ENCODE measurements around the gene ZNF280C.
A peak's percentile ranks its signal among the peaks of the same experiment; 100 is the strongest.
"Not testable (repeated sequence)": the region's sequence is repeated elsewhere in the genome, so short reads cannot be mapped to it uniquely, and the experiment has no call there.

ZNF280C gene

DNA sequence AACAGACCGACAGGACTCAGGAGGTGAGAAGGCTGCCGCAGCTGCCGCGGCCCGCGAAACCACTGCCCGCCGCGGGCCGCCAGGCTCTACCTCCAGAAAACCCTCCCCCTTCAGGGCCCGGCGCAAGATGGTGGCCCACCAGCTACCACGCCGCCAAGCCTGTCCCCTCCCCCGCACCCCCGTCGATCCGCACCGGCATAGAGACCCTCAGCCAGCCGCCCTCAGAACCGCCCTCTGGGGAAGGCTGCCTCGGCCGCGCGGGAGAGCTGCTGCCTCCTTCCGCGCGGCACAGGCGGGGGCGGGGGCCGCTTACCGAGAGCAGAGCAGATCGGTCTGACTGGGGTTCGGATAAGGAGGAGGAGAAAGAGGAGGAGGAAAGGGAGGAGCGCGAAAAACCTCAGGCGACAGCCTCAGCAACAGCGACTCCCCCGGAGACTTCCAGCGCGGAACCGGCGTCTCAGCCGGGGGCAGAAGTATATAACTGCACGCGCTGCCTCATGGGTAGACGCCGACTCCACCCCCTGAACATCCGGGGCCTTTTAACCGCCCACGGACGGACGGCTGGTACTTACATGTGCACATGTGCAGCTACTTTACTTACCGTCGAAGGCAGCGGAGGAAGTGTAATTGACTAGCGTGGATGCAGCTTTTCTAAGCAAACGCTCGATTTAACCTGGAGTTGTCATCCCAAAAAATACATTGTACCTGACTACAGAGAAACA lies at the start of gene ZNF280C:
Gene ZNF280C, minus strand, starts transcription at position 451 of the 722 bp plus-strand sequence. CDS start 8,450 bp downstream, outside the sequence.
- DNase-seq (ENCODE audit: low read depth in 2 of 3, low spot score in 1 of 3) = peak; percentile 86 to 93 (median 87)

GRCh38 chrX:130304587-130305368 lies 36.1 kb upstream of the ZNF280C start:
- no peak for DNase-seq (ENCODE audit: low read depth in 2 of 3, low spot score in 1 of 3)

DNA sequence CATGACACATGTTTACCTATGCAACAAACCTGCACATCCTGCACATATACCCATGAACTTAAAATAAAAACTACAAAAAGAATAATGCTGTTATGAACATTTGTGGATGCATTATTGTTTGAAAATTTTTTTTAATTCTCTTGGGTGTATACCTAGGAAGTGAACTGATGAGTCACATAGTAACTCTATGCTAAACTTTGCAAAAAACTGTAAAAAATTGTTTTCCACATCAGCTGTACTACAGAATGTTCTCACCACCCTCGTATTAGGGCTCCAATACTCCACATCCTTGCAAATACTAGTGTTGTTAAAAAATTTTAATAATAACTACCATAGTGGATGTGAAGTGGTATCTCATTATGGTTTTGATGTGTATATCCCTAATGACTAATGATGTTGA lies 33.3 kb upstream of the ZNF280C start:
- DNase-seq (ENCODE audit: low read depth in 2 of 3, low spot score in 1 of 3) = no peak

- no peak for DNase-seq (ENCODE audit: low read depth in 2 of 3, low spot score in 1 of 3)
These were observed 32.7 kb upstream of the ZNF280C start for GRCh38 chrX:130301405-130301804.

DNA sequence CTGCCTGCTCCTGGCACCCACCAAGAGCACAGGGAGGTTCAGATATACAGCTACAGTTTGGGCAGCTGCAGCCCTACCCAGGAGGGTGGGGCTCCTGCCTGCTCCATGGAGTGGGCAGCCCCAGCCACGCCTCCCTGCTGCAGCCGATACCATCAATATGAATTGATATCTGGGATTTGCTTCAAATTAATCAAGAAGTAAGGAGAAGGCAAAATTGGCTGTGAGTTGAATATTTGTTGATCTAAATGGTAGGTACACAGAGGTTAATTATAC lies 31.2 kb upstream of the ZNF280C start:
- DNase-seq (ENCODE audit: low read depth in 2 of 3, low spot score in 1 of 3) = no peak

GRCh38 chrX:130299279-130300009 lies 30.7 kb upstream of the ZNF280C start:
- no peak for DNase-seq (ENCODE audit: low read depth in 2 of 3, low spot score in 1 of 3)

DNA sequence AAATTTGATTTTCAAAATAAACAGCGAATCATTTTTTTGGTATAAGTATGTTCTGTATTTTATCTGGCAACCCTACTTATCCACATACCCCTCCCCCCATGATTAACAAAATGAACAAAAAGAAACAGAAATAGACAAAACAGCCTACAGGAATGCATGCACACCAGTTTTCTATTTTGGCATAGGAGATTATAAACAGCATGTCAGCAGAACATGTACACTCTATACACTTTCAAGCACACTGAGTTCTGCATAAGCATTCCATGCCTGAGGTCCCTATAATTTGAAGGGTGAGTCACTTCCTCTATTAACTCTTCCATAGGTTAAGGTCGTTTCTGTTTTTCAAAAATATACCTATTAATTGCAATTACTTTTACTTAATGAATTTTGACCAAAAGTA lies 28.0 kb upstream of the ZNF280C start:
- DNase-seq (ENCODE audit: low read depth in 2 of 3, low spot score in 1 of 3) = no peak

DNA sequence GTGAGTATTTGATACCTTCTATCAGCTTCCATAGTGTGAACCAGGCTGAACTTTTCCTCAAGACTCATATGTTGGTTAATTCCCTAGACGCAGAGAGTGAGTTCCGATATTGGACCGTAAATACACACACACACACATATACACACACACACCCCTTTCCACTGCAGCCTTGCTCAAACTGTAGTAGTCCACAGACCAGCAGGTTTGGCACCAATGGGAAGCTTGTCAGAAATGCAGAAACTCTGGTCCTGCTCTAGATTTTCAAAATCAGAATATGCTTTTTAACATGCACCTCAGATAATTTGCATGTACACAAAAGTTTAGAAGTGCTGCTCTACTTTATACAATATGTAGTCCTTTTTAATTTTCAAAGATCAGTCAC lies 27.6 kb upstream of the ZNF280C start:
- DNase-seq (ENCODE audit: low read depth in 2 of 3, low spot score in 1 of 3) = no peak

DNA sequence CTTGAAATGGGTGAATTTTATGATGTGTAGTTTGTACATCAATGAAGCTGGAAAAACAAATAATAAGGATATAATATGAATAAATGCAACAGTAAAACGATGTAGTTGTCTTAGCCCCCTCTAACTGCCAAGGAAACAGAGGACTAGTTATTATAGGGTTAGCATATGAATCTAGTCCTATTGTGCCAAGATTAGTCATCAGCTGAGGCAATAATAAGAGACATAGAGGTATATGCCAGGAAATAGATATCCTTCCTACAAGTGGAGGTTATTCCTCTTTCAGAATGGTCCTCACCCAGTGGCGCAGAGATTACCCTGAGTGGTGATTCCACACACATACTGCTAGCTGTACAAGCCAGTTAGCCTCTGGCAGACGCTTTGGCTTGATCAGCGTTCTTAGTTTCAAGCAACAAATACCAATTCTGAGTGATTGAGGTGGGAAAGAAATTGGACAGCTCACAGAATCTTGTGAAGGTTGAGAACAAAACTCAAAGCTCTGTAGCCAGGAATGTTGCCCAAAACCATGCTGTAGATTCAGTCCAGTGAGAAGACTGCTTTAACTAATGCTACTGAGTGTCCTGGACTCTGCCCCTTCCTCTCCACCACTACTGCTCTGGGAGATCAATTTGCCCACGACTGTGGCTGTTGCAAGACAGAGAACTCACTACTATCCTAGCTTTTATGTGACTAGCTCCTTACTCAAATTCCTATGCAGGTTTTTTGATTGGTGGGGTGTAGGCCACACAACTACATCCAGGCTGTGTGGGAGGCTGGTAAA lies 27.0 kb upstream of the ZNF280C start:
- no peak for DNase-seq (ENCODE audit: low read depth in 2 of 3, low spot score in 1 of 3)

- DNase-seq (ENCODE audit: low read depth in 2 of 3, low spot score in 1 of 3) = no peak
These were observed 18.5 kb upstream of the ZNF280C start for GRCh38 chrX:130287071-130287770.

GRCh38 chrX:130285710-130286109 lies 17.0 kb upstream of the ZNF280C start:
- no peak for DNase-seq (ENCODE audit: low read depth in 2 of 3, low spot score in 1 of 3)

DNA sequence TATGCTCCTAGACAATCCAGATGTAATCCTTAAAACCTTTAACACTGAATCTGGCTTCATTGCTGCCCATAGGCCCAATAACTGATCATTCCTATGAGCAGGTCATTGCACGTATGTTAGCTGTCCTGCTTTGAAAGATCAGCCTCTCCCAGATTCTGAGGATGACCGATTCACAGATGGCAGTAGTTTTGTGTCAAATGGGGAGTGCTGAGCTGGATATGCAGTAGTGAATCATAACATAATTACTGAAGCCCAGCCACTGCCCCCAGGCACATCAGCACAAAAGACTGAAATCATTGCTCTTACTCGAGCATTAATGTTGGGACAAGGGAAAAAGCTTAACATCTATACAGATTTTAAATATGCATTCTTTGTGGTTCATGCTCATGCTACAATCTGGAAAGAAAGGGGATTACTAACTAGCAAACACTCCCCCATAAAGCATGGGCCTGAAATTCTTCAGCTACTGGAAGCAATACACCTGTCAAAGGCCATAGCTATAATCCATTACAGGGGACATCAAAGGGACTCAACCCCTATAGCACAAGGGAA lies 16.4 kb upstream of the ZNF280C start:
- DNase-seq (ENCODE audit: low read depth in 2 of 3, low spot score in 1 of 3) = no peak

DNA sequence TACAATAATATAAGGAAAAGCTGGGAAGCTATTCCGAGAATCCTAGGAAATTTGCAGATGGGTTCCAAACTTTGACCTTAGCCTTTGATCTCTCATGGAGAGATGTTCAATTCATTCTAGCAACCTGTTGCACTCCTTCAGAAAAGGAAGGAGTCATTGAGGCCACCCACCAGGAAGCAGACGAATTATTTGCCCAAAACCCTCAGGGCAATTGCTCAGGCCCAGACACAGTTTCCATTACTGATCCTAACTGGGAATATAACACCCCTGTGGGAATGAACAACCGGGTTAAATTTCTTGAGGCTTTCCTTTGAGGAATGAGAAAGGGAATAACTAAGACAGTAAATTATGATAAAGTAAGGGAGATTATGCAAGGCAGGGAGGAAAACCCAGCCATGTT lies 13.5 kb upstream of the ZNF280C start:
- DNase-seq (ENCODE audit: low read depth in 2 of 3, low spot score in 1 of 3) = no peak

GRCh38 chrX:130280901-130281300 lies 12.2 kb upstream of the ZNF280C start:
- DNase-seq (ENCODE audit: low read depth in 2 of 3, low spot score in 1 of 3) = no peak

DNA sequence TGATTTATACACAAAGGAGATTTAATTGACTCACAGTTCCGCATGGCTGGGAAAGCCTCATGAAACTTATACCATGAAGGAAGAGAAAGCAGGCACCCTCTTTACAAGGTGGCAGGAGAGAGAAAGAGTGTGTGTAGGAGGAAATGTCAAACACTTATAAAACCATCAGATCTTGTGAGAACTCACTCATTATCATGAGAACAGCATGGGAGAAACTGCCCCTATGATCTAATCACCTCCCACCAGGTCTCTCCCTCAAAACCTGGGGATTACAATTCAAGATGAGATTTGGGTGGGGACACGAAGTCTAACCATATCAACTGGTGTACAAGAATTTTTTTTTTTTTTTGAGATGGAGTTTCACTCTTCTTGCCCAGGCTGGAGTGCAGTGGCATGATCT lies 3.6 kb upstream of the ZNF280C start:
- DNase-seq (ENCODE audit: low read depth in 2 of 3, low spot score in 1 of 3) = not testable (repeated sequence)

GRCh38 chrX:130269391-130269790 lies 692 bp upstream of the ZNF280C start:
- not testable (repeated sequence) for DNase-seq (ENCODE audit: low read depth in 2 of 3, low spot score in 1 of 3)

DNA sequence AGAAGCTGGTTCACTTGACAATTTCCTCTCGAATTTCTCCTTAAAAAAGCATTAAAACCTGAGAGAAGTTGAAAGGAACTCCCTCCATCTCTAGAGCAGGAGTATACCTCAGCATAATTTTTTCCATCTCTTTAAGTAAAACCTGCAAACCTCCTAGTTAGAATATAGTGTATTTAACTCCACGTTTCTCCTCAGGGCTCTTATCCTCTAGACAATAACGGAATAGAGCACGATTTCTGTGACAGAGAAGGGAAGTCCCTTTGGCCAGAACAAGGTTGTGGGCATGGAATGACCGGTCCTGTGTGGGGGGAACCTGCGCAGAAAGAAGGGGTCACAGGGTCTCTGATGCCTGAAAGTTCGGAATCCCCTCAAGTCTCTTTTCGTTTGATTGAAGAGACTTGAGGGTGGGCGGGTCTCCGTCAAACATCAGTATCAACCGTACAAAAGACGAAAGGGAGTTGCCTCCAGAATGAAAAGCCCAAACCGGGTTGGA lies 697 bp downstream of the ZNF280C start:
- no peak for DNase-seq (ENCODE audit: low read depth in 2 of 3, low spot score in 1 of 3)

GRCh38 chrX:130264573-130264972 lies 4.1 kb downstream of the ZNF280C start:
- no peak for DNase-seq (ENCODE audit: low read depth in 2 of 3, low spot score in 1 of 3)

DNA sequence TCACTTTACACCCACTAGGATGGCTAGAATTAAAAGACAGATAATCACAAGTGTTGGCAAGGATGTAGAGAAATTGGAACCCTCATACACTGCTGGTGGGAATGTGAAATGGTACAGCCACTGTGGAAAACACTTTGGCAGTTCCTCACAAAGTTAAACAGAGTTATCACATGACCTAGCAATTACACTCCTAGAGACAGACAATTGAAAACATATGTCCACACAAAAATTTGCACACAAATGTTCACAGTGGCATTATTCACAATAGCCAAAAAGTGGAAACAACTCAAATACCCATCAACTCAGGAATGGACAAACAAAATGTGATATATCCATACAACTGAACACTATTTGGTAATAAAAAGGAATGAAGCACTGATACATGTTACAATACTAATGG lies 5.7 kb downstream of the ZNF280C start:
- no peak for DNase-seq (ENCODE audit: low read depth in 2 of 3, low spot score in 1 of 3)

DNA sequence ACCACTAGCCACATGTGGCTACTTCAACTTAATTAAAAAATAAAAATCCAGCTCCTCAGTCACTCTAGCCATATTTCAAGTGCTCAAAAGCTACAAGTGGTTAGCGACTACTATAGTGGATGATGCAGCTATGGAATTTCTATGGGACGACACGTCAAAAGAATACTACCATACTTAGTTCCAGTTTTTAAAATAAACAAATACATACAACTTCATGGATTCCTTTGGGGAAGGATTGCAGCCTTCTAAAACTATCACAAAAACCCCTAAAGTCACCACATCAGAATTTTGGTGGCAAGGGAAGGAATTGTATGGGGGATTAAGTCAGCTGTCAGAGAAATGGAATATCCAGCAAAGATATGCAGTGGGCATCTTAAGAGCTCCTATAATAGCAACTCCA lies 6.5 kb downstream of the ZNF280C start:
- no peak for DNase-seq (ENCODE audit: low read depth in 2 of 3, low spot score in 1 of 3)

Measured in stimulated activated CD4-positive, alpha-beta T cell treated with anti-CD3 and anti-CD28 coated beads, Interleukin-12 subunit alpha, Interleukin-12 subunit beta, amount 100 ng/mL, for 48 hours (primary cell).